NOMO-1 (cell line): ENCODE data around the gene SLC25A28.

Experiments used
- DNase-seq, 2 experiments: peaks; one replicate each; lab custom pipeline; 2025; ENCODE audit not compliant: unreplicated experiment in 2 of 2; lab: John Stamatoyannopoulos, UW

SLC25A28 gene, protein sequence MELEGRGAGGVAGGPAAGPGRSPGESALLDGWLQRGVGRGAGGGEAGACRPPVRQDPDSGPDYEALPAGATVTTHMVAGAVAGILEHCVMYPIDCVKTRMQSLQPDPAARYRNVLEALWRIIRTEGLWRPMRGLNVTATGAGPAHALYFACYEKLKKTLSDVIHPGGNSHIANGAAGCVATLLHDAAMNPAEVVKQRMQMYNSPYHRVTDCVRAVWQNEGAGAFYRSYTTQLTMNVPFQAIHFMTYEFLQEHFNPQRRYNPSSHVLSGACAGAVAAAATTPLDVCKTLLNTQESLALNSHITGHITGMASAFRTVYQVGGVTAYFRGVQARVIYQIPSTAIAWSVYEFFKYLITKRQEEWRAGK

GRCh38 chr10:99619851-99620710, at the start of gene SLC25A28:
Gene SLC25A28 (minus strand): TSS chr10:99620439. CDS start chr10:99620335, 104 bp downstream.
- DNase-seq: peak; percentile 100

DNA sequence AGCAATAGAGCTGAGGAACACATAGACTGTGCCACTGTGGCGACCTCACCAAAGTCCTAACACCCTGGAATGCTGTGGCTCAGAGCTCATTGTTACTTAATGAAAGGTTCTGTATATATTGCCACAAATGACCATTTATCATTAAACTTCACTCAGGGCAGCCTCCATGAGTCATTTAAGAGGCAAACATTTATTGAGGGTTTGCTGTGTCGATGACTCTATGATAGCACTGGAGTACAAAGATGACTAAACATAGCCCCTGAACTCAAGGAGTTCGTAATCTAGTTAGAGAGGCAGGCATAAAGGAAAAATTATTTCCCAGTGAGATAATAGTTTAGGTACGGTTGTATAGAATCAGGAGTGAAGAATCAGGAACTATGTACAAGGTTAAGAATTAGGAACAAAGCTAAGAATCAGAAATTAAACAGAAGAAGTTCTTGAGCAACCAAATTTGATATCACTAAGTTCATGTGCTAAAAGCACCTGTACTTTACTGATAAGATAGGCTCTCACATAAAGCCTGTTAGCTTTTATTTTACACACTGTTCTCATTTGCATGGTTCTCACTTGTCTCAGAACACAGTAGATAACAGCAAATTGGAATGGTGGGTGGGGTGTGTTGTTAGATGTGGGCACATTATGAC, 47.0 kb upstream of the SLC25A28 start:
- DNase-seq: no peak

GRCh38 chr10:99665304-99665703, 45.1 kb upstream of the SLC25A28 start:
- DNase-seq: no peak

GRCh38 chr10:99661377-99661763, 41.1 kb upstream of the SLC25A28 start:
- no peak for DNase-seq

DNA sequence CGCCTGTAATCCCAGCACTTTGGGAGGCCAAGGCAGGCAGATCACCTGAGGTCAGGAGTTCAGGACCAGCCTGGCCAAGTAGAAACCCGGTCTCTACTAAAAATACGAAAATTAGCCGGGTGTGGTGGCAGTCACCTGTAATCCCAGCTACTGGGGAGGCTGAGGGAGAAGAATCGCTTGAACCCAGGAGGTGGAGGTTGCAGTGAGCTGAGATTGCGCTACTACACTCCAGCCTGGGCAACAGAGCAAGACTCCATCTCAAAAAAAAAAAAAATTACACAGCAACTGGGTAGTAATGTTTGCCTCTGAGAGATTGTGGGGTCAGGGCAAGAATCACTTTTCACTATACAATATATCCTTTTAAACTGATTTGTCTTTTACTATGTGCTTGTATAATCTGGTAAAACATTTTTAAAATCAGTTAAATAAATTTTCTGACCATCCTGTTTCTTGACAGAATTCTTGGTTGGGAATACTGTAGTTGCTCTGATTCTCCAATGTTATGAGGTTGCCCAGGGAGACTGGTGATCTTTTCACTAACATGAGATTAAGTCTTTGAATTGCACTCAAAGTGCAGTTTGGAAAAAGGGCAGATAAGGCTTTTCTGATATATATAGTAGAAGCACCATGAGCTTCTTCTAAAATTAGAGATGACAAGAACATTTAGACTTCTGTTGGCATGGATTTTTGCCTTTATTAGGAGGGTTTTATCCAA, 40.6 kb upstream of the SLC25A28 start:
- DNase-seq: no peak

DNA sequence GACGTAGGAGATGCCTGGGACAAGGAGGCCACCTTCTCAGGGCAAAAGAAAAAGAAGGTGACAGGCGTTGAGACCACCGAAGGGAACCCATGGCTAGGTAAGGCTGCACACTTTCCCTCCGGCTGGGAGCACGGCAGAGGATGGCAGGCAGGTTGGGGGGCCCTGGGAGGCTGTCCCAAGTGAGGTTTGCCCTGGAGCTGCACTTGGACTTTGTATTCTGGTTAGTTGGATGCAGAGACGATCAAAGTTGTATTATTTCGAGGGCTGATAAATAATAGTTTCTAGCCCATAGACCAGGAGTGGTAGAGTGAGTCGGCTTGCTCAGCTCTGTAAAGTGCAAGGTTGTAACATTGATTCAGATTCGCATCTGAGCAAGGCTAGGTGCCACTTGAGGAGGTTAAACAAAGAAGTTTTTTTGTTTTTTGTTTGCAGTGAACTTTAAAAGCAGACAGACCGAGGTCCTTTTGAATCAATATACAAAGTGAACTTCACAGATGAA, 39.7 kb upstream of the SLC25A28 start:
- no peak for DNase-seq

GRCh38 chr10:99659031-99659867, 39.0 kb upstream of the SLC25A28 start, which contains the start of gene ENTPD7:
Gene ENTPD7 (plus strand): TSS chr10:99659509. CDS start chr10:99659957, 448 bp downstream.
- peak; percentile 95 to 96 for DNase-seq

DNA sequence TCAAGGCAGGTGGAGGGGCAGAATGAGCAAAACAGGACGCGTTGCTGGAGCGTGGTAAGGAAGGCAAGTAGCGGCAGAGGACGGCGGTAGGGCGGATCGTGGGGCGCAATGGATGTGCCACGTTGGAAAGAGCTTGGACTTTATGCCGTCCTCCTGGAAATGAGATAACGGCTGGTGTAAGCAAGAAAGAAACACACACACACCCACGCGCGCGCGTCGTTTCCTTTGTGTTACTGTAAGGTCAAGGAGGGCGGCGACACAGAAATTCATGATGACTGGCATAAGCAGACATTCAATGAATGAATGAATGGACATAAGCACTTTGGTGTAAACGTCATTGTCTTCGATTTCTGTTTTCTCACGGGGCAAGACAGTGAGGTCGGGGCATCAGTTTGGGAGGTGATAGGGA, 38.4 kb upstream of the SLC25A28 start:
- no peak for DNase-seq

DNA sequence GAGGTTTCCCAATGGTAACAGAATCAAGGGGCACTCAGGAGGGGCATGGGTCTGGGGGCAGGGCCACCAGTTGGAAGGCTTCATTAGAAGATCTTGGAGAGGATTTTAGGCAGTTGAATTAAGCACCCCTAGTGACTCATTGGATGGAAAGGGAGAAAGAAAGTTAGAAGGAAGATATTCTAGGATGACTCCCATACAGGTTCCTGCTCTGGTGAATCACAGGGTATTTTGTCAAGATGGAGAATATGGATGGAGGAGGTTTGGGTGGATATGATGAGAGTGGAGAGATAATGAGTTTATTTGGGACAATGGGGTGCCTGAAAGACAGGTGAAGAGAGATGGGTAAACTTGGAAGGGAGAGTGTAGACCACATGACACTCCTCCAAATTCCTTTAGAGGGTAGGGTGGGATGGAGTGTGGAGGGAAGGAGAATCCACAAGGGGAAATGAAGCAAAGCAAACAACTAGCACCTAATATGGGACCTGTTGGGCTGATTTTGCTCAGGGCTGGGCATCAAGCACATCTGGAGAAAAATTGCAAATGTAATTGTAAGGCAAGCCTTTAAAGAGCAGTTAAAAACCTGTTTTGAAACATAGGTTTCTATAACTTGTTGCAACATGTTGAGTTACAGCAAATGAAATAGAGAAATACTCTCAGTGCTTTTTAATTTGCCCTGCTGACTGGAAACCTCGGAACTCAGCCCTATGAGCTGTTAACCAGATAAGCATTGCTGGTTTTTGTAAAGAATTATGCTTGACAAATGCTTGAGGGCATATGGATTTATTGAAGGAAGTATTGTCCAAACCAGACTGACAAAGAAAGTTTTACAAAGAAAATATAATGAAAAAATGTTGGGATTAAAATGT, 36.2 kb upstream of the SLC25A28 start:
- peak; percentile 29 to 58 for DNase-seq

GRCh38 chr10:99654390-99655175, 34.3 kb upstream of the SLC25A28 start:
- DNase-seq: no peak

GRCh38 chr10:99652800-99653390, 32.7 kb upstream of the SLC25A28 start:
- no peak for DNase-seq

DNA sequence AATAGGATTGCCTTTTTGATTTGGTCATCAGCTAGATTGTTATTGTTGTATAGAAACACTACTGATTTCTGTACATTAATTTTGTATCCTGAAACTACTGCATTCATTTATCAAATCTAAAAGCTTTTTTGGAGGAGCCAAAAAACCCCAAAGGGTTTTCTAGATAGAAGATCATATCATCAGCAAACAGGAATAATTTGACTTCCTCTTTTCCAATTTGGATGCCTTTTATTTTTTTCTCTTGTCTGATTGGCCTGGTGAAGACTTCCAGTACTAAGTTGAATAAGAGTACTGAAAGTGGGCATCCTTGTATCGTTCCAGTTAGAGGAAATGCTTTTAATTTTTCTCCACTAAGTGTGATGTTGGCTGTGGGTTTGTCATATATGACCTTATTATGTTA, 28.5 kb upstream of the SLC25A28 start:
- DNase-seq: no peak

DNA sequence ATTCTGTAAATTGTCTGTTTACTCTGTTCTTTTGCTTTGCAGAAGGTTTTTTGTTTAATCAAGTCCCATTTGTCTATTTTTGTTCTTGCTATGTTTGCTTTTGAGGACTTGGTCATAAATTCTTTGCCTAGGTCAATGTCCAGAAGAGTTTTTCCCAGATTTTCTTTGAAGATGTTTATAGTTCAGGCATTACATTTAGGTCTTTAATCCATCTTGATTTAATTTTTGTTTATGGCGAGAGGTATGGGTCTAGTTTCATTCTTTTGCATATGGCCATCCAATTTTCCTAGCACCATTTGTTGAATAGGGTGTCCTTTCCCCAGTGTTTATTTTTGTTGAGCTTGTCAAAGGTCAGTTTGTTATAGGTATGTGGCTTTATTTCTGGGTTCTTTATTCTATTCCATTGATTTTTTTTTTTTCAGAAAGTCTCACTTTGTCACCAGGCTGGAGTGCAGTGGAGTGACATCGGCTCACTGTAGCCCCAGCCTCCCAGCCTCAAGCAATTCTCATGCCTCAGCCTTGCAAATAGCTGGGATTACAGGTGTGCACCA, 27.4 kb upstream of the SLC25A28 start:
- DNase-seq: no peak

GRCh38 chr10:99633832-99634231, 13.6 kb upstream of the SLC25A28 start:
- DNase-seq: no peak

- DNase-seq: no peak
Observed at GRCh38 chr10:99631496-99631895, 11.3 kb upstream of the SLC25A28 start.

DNA sequence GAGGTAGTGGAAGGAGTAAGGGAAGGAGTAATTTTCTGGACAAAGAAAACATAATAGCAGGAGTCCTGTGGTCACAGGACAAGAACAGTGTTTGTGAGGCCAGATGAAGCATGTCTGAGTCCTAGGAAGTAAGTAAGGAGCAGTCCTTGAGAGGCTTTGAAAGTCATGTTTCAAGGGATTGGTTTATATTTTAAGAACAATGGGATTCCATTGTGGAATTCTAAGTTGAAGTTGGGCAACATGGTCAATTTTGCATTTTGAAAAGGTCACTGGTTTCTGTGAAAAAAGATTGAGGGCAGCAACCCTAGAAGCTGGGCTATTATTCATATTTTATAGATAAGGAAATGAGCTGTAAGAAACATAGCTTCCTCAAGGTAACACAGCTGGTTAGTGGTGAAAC, 10.8 kb upstream of the SLC25A28 start:
- no peak for DNase-seq

DNA sequence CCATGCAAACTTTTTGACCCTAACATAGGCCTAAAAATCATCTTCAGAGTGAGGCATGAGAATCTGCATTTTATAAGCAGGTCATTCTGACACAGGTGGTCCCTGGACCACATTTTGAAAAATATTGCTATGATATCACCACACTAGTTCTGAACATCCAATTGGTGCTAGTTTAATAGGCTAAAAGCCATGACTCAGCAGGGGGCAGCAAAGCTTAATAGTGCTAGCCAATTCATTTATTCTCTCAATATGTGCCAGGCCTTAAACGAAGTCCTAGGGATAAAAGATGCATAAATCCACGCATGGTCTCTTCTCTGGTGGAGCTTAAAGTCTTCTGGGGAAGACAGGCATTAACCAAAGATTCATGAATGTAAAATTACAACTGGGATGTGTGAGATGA, 10.2 kb upstream of the SLC25A28 start:
- peak; percentile 29 to 53 for DNase-seq
